Measurements from ENCODE around the gene RCN2.
"Not testable (repeated sequence)": the region's sequence is repeated elsewhere in the genome, so short reads cannot be mapped to it uniquely, and the experiment has no call there.

Gene RCN2

DNA sequence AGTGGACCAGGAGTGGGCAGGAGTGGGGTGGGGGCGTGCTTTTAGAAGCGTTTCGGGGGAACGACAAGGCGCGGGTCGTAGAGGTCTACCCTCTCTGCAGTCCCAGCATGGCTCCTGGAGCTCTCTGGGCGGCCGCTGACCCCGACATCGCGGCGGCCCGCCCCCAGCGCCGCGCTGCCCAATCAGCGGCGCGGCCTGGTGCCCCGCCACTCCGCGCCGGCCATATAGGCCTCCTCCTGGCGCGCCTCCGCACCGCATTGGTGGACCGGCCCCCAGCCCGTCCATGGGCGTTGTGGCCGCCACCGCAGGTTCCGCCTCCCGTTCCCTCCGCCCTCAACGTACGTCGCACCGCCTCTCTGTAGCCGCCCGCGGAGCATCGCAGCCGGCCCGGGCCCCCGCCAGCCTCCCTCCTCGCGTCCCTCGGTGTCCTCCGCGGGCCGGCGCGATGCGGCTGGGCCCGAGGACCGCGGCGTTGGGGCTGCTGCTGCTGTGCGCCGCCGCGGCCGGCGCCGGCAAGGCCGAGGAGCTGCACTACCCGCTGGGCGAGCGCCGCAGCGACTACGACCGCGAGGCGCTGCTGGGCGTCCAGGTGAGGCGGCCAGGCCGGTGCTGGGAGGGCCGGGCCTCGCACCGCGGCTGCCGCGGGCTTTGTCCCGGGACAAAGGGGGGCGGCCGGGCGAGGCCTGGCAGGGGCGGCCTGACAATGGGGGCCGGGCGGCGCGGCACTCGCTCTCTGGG is at the start of gene RCN2:
RCN2 (plus strand) TSS at position 353 of the 738 bp plus-strand sequence; CDS start at position 446, 93 bp downstream.
- DNase-seq: peak; percentile 97

GRCh38 chr15:76885212-76885611 is 46.3 kb upstream of the RCN2 start:
- no peak for DNase-seq

DNA sequence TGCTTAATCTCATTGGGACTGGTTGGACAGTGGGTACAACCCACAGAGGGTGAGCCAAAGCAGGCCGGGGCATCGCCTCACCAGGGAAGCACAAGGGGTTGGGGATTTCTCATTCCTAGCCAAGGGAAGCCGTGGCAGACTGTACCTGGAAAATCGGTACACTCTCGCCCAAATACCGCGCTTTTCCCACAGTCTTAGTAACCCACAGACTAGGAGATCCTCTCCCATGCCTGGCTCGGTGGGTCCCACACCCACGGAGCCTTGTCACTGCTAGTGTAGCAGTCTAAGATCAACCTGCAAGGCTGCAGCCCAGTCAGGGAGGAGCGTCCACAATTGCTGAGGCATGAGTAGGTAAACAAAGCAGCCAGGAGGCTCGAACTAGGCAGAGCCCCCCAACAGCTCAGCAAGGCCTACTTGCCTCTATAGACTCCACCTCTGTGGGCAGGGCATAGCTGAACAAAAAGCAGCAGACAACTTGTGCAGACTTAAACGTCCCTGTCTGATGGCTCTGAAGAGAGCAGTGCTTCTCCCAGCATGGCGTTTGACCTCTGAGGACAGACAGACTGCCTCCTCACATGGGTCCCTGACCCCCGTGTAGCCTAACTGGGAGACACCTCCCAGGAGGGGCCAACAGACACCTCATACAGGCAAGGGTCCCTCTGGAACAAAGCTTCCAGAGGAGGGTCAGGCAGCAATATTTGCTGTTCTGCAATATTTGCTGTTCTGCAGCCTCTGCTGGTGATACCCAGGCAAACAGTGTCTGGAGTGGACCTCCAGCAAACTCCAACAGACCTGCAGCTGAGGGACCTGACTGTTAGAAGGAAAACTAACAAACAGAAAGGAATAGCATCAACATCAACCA is 44.0 kb upstream of the RCN2 start:
- not testable (repeated sequence) for DNase-seq

- not testable (repeated sequence) for DNase-seq
These were observed 38.7 kb upstream of the RCN2 start for GRCh38 chr15:76892836-76893235.

GRCh38 chr15:76894174-76894573 is 37.4 kb upstream of the RCN2 start:
- DNase-seq: no peak

DNA sequence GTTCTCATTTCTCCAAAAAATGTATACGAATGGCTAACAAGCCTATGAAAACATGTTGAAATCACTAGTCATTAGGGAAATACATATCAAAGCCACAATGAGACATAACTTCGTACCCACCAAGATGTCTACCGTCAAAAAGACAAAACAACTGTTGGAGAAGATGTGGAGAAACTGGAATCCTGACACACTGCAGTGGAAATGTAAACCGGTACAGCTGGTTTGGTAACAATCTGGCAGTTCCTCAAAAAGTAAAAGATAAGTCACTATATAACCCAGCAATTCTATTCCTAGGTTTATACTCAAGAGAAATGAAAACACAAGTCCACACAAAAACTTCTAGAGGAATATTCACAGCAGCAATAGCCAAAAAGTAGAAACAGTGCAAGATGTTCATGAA is 33.4 kb upstream of the RCN2 start:
- no peak for DNase-seq

DNA sequence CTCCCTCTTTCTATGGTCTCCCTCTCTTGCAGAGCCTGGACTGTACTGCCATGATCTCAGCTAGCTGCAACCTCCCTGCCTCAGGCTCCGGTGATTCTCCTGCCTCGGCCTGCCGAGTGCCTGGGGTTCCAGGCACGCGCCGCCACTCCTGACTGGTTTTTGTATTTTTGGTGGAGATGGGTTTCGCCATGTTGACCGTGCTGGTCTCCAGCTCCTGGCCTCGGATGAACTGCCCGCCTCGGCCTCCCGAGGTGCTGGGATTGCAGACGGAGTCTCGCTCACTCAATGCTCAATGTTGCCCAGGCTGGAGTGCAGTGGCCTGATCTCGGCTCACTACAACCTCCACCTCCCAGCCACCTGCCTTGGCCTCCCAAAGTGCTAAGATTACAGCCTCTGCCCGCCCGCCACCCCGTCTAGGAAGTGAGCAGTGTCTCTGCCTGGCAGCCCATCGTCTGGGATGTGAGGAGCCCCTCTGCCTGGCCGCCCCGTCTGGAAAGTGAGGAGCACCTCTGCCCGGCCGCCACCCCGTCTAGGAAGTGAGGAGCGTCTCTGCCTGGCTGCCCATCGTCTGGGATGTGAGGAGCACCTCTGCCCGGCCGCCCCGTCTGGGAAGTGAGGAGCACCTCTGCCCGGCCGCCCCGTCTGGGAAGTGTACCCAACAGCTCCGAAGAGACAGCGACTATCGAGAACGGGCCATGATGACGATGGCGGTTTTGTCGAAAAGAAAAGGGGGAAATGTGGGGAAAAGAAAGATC is 32.2 kb upstream of the RCN2 start:
- DNase-seq: not testable (repeated sequence)

GRCh38 chr15:76899931-76900310 is 31.6 kb upstream of the RCN2 start:
- not testable (repeated sequence) for DNase-seq

- no peak for DNase-seq
These were observed 29.6 kb upstream of the RCN2 start for GRCh38 chr15:76901965-76902364.

- DNase-seq: peak; percentile 45
These were observed 28.3 kb upstream of the RCN2 start for GRCh38 chr15:76903251-76903681.

DNA sequence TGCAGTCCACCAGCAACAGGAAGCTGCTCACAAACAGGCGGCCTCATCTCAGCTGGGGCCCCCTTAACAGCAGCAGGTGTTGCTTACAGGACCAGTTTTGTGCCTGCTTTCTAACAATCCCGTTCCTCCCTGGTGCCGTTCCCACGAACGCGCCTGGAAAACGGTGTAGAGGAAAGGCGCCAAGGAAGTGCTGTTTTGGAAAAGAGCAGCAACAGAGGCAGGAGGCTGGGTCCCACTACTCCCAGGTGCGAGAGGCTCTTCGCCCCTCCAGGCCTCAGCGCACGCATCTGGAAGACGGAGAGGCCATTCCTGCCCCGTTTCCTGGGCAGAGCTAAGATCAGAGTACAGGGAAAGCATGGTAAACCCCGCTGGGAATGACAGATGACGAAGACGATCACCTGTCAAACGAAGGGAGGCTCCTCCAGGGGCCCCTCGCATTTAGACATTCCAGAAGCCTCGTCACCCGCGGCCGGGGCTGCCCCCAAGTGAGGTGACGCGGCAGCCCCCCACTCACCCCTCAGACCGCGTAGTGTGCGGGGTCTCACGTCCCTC is 27.0 kb upstream of the RCN2 start:
- peak; percentile 12 for DNase-seq

DNA sequence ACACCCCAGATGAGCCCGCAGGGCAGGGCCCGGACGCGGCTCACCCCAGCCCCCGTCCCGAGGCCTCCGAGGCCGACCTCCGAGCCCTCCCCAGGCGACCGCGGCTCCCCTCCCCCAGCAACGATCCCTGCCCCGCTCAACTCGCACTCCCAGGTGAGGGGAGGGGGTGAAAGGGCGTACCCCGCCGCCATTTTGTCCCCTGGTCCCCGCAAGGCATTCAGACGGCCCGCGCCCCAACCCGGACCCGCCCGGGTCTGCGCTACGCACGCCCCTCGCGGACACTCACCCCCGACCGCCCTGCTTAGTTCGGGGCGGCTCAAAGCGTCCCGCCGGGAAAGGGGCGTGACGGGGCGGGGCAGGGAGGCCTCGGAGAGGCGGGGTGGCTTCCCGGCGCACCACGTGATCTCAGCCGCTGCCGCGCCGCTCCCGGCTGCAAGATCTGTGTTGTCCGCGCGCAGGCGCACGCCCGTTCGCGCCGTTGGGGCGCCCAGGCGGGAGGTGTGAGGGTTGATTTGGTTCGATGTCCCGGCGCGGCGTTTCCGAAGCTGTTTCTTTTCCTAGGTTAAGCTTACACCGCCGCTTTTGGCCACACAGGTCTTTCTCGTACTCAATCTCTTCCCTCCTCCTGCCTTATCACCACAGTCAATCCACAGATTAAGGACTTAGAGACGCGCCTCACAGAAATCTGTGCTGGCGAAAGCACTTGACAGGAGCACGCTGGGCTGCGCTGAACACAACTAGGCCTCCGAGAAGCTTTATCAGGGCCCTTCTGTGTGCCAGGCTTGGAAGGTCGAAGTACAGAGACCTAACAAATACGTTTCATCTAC is 26.3 kb upstream of the RCN2 start, which contains the start of gene SCAPER:
SCAPER (minus strand) TSS at position 328 of the 827 bp plus-strand sequence. CDS start 21,523 bp downstream, outside the sequence.
- DNase-seq: peak; percentile 97

DNA sequence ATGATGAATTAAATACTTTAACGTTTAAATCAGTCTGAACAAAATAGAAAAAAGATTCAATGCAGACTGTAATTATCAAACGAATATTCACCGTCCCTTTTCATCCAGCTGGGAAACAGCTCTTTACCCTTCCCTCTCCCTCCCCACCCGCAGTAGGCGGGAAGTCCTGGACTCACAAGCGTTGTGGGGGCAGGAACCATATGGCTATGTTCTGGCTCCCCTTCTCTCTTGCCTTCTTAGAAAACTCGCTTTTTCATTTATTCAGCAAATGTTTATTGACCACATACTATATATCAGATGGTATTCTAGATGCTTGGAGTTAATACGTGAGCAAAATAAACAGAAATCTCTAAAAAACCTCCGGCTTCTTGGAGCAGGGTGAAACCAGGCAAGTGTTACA is 25.7 kb upstream of the RCN2 start:
- DNase-seq: no peak

- no peak for DNase-seq
These were observed 19.1 kb upstream of the RCN2 start for GRCh38 chr15:76912430-76912829.

DNA sequence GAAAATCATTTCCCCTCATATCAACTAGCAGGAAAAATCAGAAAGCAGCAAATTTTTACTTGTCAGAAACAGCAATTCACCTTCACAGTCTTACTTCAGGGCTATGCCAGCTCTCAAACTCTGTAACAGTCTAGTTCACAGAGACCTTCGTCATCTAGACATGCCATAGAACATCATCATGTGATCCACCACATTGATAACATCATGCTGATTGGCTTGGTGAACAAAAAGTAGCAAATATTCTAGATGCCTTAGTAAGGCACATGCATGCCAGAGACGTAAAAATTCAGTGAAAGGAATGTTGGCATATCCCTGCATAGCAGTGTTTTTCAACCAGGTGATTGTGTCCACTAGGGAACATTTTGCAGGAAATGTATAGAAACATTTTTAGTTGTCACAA is 17.8 kb upstream of the RCN2 start:
- no peak for DNase-seq

- DNase-seq: no peak
These were observed 15.2 kb upstream of the RCN2 start for GRCh38 chr15:76916369-76916768.

DNA sequence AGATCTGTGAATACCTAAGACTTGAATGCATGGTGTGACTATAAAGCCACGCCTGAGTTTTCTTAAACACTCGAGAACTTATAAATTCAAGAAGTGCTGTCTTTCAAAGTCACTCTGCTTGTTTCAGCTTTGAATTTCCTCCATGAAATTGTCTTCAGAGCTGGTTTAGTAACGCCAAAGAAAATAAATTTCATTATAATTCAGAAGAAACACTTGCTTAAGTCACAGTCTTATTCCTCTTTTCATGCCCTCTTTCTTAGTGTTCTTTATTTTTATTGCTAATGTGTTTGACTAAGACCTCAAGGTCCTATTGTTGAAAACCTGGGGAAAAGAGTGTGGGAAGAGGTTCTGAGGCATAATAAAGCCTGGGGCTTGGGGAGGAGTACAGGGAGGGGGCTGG is 3.3 kb upstream of the RCN2 start:
- no peak for DNase-seq

DNA sequence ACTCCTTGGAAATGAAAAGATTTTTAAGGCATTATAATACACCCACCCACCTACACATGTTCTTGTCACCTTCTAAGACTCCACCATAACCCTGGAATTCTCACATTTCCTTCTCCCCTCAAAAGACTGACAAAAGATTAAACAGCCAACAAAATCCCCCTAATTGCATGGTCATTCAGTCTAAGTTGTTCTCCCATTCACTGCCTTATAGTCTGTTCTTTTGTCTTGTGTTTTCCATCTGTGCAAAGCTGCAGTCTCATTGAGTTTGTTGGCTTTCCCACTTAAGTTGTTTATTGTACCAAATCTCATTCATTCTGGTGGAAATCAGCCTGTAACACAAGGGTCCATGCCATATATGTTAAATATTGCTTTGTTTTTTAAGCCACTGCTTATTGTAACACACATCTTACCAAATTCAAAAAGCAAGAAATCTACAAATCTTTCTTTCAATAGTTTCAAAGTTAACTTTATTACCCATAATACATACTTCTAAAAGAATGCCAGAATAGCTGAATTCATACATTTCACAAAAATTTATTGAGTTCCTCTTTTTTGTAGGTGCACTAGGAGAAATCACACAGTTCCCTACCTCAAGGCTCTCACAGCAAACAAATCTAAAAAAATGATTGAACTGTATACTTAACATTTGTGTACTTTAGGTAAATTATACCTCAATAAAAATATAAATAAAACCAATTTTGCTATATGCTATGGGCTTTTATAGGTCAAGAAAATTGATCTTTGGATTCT is 2.4 kb upstream of the RCN2 start:
- DNase-seq: no peak

GRCh38 chr15:76930831-76931396 is 635 bp upstream of the RCN2 start:
- DNase-seq: no peak

DNA sequence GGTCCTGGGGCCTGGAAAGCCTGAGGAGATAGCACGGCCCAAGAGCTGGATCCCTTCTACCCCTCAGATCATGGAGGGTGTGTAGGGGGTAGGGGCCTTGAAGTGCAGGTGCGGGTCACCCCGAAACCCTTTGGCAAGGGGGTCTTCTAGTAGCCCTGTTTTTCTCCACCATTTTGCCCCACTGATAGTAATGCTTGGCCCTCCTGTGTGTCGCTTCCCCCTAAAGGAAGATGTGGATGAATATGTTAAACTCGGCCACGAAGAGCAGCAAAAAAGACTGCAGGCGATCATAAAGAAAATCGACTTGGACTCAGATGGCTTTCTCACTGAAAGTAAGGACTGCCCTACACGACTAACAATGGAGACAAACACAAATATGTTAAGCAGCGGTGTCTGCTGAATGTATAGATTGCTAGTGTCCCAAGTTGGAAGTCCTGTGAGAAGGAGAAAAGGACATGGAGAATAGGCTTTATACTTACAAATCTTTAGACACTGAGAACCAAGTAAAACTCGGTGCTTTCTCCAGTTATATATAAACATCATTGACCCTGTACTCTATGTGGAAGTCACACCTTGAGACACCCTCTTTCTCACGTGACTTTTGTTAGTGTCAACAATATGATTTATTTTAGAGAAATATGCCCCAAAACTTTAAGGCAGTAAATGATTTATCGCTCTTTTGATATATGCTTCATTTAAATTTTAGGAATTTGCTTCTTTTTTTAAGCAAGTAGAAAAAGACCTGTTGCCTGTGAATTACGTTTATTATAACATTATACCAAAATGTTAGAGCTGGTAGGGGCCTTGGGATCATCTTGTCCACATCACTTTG is 802 bp downstream of the RCN2 start:
- DNase-seq: no peak

Data from activated CD4-positive, alpha-beta T cell treated with anti-CD3 and anti-CD28 coated beads, Interleukin-10, Interleukin-2, amounts not matched to agents 100 ng/mL and 50 ng/mL, durations not matched to agents 16 hours and 8 hours (primary cell).